Bronchial epithelial cell (primary cell): ENCODE results near the gene HECTD3. TPM values are rescaled to one million over a fixed set of nuclear protein-coding genes. Genes with fewer than 3 reads are reported as not detected.

ENCODE experiments used
- DNase-seq: peaks from one replicate; pipeline ENCODE4 v3.0.0-alpha.2; 2010; ENCODE audit warnings: low read depth
- FAIRE-seq: peaks from 2 replicates; lab custom pipeline; 2011; peaks lifted over from hg19 to GRCh38; lab: Jason Lieb, UNC
- H3K27me3 ChIP-seq: 2 replicates; pipeline ENCODE4 v1.5.1; 2011; ENCODE audit warnings: low read length; ENCODE audit not compliant: control insufficient read depth, insufficient read depth
- H3K36me3 ChIP-seq: 2 replicates; pipeline ENCODE4 v1.5.1; 2011; ENCODE audit warnings: low read length; ENCODE audit not compliant: control insufficient read depth, insufficient read depth
- H3K4me3 ChIP-seq: 2 replicates; pipeline ENCODE4 v1.5.1; 2011; ENCODE audit warnings: mild to moderate bottlenecking, low read depth, low read length, control low read depth
- total RNA-seq: library from RNA; depleted of rRNA; stranded (reverse); fragments of >200 nt; gene quantifications from 2 replicates; pipeline ENCODE4 v1.2.1, GENCODE V29; 2014
- TF ChIP-seq, protein P1 (sequence below): IDR thresholded peaks from 2 replicates; pipeline ENCODE4 v1.5.1; 2011; ENCODE audit warnings: mild to moderate bottlenecking, moderate library complexity, low read length, control low read depth, inconsistent platforms; ENCODE audit not compliant: insufficient read depth, severe bottlenecking

Gene HECTD3
- total RNA-seq, 1 donor from 2014 or later, result 12.1 TPM

- FAIRE-seq, result no peak
- no peaks in the 10 kb centered on the region for H3K27me3 ChIP-seq
- TF ChIP-seq, protein P1, sequence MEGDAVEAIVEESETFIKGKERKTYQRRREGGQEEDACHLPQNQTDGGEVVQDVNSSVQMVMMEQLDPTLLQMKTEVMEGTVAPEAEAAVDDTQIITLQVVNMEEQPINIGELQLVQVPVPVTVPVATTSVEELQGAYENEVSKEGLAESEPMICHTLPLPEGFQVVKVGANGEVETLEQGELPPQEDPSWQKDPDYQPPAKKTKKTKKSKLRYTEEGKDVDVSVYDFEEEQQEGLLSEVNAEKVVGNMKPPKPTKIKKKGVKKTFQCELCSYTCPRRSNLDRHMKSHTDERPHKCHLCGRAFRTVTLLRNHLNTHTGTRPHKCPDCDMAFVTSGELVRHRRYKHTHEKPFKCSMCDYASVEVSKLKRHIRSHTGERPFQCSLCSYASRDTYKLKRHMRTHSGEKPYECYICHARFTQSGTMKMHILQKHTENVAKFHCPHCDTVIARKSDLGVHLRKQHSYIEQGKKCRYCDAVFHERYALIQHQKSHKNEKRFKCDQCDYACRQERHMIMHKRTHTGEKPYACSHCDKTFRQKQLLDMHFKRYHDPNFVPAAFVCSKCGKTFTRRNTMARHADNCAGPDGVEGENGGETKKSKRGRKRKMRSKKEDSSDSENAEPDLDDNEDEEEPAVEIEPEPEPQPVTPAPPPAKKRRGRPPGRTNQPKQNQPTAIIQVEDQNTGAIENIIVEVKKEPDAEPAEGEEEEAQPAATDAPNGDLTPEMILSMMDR, result no peak
- peak; percentile 65 for DNase-seq
- H3K36me3 ChIP-seq, result peaks cover 20% of the 10 kb centered on the region
- H3K4me3 ChIP-seq, result peak overlapping the region; percentile 47
These were observed 1.6 kb upstream of the HECTD3 start for GRCh38 chr1:45012639-45013278.

DNA sequence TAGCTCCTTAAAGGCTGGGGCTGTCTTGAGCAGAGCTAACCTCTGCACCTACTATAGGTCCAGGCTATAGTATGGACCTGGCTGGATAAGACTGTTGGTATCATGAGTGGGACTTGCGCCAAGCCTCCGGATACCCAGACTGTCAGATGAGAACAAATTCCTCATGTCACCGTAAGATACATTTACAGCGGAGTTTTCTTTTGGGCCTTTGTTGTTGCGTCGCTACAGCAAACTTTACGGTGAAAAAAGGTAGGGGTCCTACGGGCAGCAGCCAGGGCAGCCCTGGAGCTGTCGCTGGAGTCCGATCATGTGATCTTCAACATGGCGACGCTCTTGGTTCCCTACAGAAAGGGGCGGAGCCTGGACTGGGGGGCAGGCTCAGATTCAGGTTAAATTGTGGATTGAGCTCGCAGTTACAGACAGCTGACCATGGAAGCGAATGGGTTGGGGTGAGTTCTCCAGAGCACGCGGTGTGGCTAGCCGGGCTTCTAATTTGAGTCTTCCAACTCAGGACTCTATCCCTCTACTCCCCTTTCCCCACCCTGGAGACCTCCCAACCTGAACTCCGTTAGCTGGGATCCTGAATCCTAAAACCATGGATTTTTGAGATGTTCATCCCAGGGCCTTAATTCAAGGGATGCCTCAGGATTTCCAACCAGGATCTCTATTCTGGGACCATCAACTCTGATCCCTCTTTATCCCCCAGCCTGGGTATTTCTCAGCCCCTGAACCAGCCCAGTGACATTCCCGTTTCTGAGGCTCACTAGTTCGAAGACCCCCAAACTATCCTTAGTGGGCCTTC is 914 bp upstream of the HECTD3 start, which contains the start of gene UROD:
TSS of gene UROD (plus strand) at position 418 of the 802 bp plus-strand sequence. CDS start at position 430, 12 bp downstream.
- TF ChIP-seq, protein P1, result no peak
- H3K36me3 ChIP-seq, result peaks cover 27% of the 10 kb centered on the region
- FAIRE-seq (peak; percentile 95), DNase-seq (peak; percentile 89)
- H3K4me3 ChIP-seq, result peak within 1 kb of the TSS; percentile 68
- H3K27me3 ChIP-seq, result no peaks in the 10 kb centered on the region

- H3K36me3 ChIP-seq, result peaks cover 39% of the 10 kb centered on the region
- TF ChIP-seq, protein P1, result peak; percentile 2
- peak; percentile 38 for DNase-seq
- H3K27me3 ChIP-seq, result no peaks in the 10 kb centered on the region
- peak overlapping the region; percentile 68 for H3K4me3 ChIP-seq
- FAIRE-seq, result no peak
These were observed 919 bp downstream of the HECTD3 start for GRCh38 chr1:45009956-45010854.

GRCh38 chr1:45009296-45009865 is 1.7 kb downstream of the HECTD3 start:
- Histone ChIP-seq H3K4me3 (no peak overlapping the region), H3K27me3 (no peaks in the 10 kb centered on the region), H3K36me3 (peaks cover 41% of the 10 kb centered on the region)
- TF ChIP-seq, protein P1, result no peak
- FAIRE-seq (no peak), DNase-seq (no peak)

DNA sequence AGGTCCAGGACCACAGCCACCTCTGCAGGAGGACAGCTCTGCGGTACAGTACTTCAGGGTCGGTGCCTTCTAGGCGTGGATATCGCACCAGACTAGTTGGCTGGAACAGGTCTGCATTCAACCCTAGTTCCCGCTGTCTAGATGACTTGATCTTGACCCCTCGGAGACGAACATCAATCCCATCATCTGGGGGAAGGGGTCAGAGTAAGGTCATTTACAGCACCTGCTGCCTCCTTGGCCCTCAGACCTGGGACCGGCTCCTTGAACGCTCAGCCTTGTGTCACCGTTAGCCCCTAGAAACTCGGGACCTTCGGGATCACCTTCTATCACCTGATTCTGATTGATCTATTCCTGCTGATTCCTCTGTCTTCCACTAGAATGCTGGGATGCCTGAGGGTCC is 2.6 kb downstream of the HECTD3 start:
- FAIRE-seq, result no peak
- no peak overlapping the region for H3K4me3 ChIP-seq
- H3K27me3 ChIP-seq, result no peaks in the 10 kb centered on the region
- TF ChIP-seq, protein P1, result no peak
- no peak for DNase-seq
- peaks cover 49% of the 10 kb centered on the region for H3K36me3 ChIP-seq
